Karpas-422 (cell line): ENCODE data around the gene RNASEH2A. TPM values are rescaled to one million over a fixed set of nuclear protein-coding genes. Genes with fewer than 3 reads are reported as not detected.
"Not testable (repeated sequence)": the region's sequence is repeated elsewhere in the genome, so short reads cannot be mapped to it uniquely, and the experiment has no call there.

ENCODE experiments used
- DNase-seq: peaks from one replicate; pipeline ENCODE4 v3.0.0-alpha.2; 2015
- H2AFZ ChIP-seq: fragments of 200-600 bp; sonication (generic); 2 replicates; pipeline ENCODE4 v1.6.1; 2014; ENCODE audit warnings: antibody characterized with exemption, low read length, mixed read lengths
- H3K27ac ChIP-seq: fragments of 200-600 bp; sonication (generic); 2 replicates; pipeline ENCODE4 v1.5.1; 2014; ENCODE audit warnings: mild to moderate bottlenecking, low read length, moderate library complexity
- H3K27me3 ChIP-seq: fragments of 200-600 bp; sonication (generic); 2 replicates; pipeline ENCODE4 v1.6.1; 2014; ENCODE audit warnings: low read length, mixed read lengths
- H3K36me3 ChIP-seq: fragments of 200-600 bp; sonication (generic); 2 replicates; pipeline ENCODE4 v1.6.1; 2014; ENCODE audit warnings: low read length, mixed read lengths; ENCODE audit not compliant: insufficient read depth
- H3K4me1 ChIP-seq: fragments of 200-600 bp; sonication (generic); 2 replicates; pipeline ENCODE4 v1.6.1; 2014; ENCODE audit warnings: mild to moderate bottlenecking, low read length, mixed read lengths
- H3K4me2 ChIP-seq: fragments of 200-600 bp; sonication (generic); 2 replicates; pipeline ENCODE4 v1.6.1; 2014; ENCODE audit warnings: low read length, low read depth, mild to moderate bottlenecking; ENCODE audit not compliant: poor library complexity, severe bottlenecking
- H3K4me3 ChIP-seq: fragments of 200-600 bp; sonication (generic); 2 replicates; pipeline ENCODE4 v1.5.1; 2014; ENCODE audit warnings: mild to moderate bottlenecking, antibody characterized with exemption, low read length, mixed read lengths
- H3K79me2 ChIP-seq: fragments of 200-600 bp; sonication (generic); 2 replicates; pipeline ENCODE4 v1.6.1; 2014; ENCODE audit warnings: mild to moderate bottlenecking, low read length, mixed read lengths
- H3K9ac ChIP-seq: fragments of 200-600 bp; sonication (generic); 2 replicates; pipeline ENCODE4 v1.6.0; 2014; ENCODE audit warnings: low read length
- H3K9me2 ChIP-seq: fragments of 200-600 bp; sonication (generic), shearing (Covaris generic); replicated peaks from 2 replicates; pipeline ENCODE4 v1.6.0; 2014; ENCODE audit warnings: mild to moderate bottlenecking, low read length, moderate library complexity; ENCODE audit not compliant: insufficient read depth
- H3K9me3 ChIP-seq: fragments of 300-700, 200-600 bp; sonication (generic); 2 replicates; pipeline ENCODE4 v1.6.1; 2014; ENCODE audit warnings: low read length, mixed read lengths
- H4K20me1 ChIP-seq: fragments of 200-600 bp; sonication (generic); 2 replicates; pipeline ENCODE4 v1.6.1; 2014; ENCODE audit warnings: mild to moderate bottlenecking, antibody characterized with exemption, low read length, low read depth; ENCODE audit not compliant: insufficient read depth
- total RNA-seq: library from RNA; depleted of rRNA; stranded (reverse); fragments of >200 nt; shearing (Covaris generic); gene quantifications from 2 replicates; pipeline ENCODE4 v1.2.3, GENCODE V29; 2014; ENCODE audit warnings: low replicate concordance

The RNASEH2A gene
- total RNA-seq, 1 experiment from 2014 or later: 37.8 TPM

GRCh38 chr19:12793290-12794195, 12.8 kb upstream of the RNASEH2A start:
- peak overlapping the region; percentile 80 for H3K4me3 ChIP-seq
- peak overlapping the region; percentile 84 for H3K27ac ChIP-seq
- peak; percentile 96 for DNase-seq
- peak overlapping the region; percentile 95 for H3K4me2 ChIP-seq
- peaks cover 18% of the 10 kb centered on the region for H3K79me2 ChIP-seq
- H2AFZ ChIP-seq: no peak overlapping the region
- no peaks in the 10 kb centered on the region for H3K9me3 ChIP-seq
- no peaks in the 10 kb centered on the region for H3K36me3 ChIP-seq
- peaks cover 46% of the 10 kb centered on the region for H3K4me1 ChIP-seq
- H3K27me3 ChIP-seq: no peaks in the 10 kb centered on the region
- H3K9ac ChIP-seq: peak overlapping the region; percentile 96
- H3K9me2 ChIP-seq: no peaks in the 10 kb centered on the region
- H4K20me1 ChIP-seq: peaks cover 5% of the 10 kb centered on the region; the same call in 1 of the 2 replicates

- no peak overlapping the region for H2AFZ ChIP-seq
- H3K79me2 ChIP-seq: peaks cover 18% of the 10 kb centered on the region
- H3K9me2 ChIP-seq: no peaks in the 10 kb centered on the region
- DNase-seq: peak; percentile 43
- H3K27me3 ChIP-seq: no peaks in the 10 kb centered on the region
- peak overlapping the region; percentile 95 for H3K4me2 ChIP-seq
- peak overlapping the region; percentile 80 for H3K4me3 ChIP-seq
- H3K9ac ChIP-seq: peak overlapping the region; percentile 96
- peaks cover 38% of the 10 kb centered on the region for H3K4me1 ChIP-seq
- H4K20me1 ChIP-seq: peaks cover 5% of the 10 kb centered on the region; the same call in 1 of the 2 replicates
- no peaks in the 10 kb centered on the region for H3K9me3 ChIP-seq
- no peaks in the 10 kb centered on the region; the same call in 1 of the 2 replicates for H3K36me3 ChIP-seq
- H3K27ac ChIP-seq: peak overlapping the region; percentile 66
Observed at GRCh38 chr19:12794196-12794941, 12.0 kb upstream of the RNASEH2A start.

- Histone ChIP-seq H2AFZ (no peak overlapping the region), H3K27ac (no peak overlapping the region), H3K4me3 (no peak overlapping the region)
Observed at GRCh38 chr19:12794971-12795381, 11.4 kb upstream of the RNASEH2A start.

GRCh38 chr19:12796146-12797071, 10.0 kb upstream of the RNASEH2A start:
- no peak overlapping the region for H2AFZ ChIP-seq
- no peak overlapping the region for H3K4me3 ChIP-seq
- H4K20me1 ChIP-seq: peaks cover 5% of the 10 kb centered on the region; the same call in 1 of the 2 replicates
- H3K9me2 ChIP-seq: no peaks in the 10 kb centered on the region
- peak overlapping the region; percentile 2 for H3K4me2 ChIP-seq
- no peaks in the 10 kb centered on the region for H3K9me3 ChIP-seq
- H3K79me2 ChIP-seq: peaks cover 36% of the 10 kb centered on the region
- peak; percentile 92 for DNase-seq
- peak overlapping the region; percentile 14; the same call in 1 of the 2 replicates for H3K9ac ChIP-seq
- H3K27me3 ChIP-seq: no peaks in the 10 kb centered on the region
- peaks cover 34% of the 10 kb centered on the region for H3K4me1 ChIP-seq
- H3K27ac ChIP-seq: 0 out of 2 replicates have a peak overlapping the region, but pooled peaks have one; percentile 12
- H3K36me3 ChIP-seq: peaks cover 6% of the 10 kb centered on the region

More at GRCh38 chr19:12794971-12795381, 11.4 kb upstream of the RNASEH2A start:
- peaks cover 5% of the 10 kb centered on the region; the same call in 1 of the 2 replicates for H4K20me1 ChIP-seq
- H3K79me2 ChIP-seq: peaks cover 22% of the 10 kb centered on the region
- no peaks in the 10 kb centered on the region for H3K9me2 ChIP-seq
- no peaks in the 10 kb centered on the region for H3K27me3 ChIP-seq
- no peaks in the 10 kb centered on the region for H3K9me3 ChIP-seq
- H3K9ac ChIP-seq: 0 out of 2 replicates have a peak overlapping the region, but pooled peaks have one; percentile 96
- H3K4me2 ChIP-seq: no peak overlapping the region
- peaks cover 6% of the 10 kb centered on the region for H3K36me3 ChIP-seq
- H3K4me1 ChIP-seq: peaks cover 38% of the 10 kb centered on the region
- DNase-seq: no peak

GRCh38 chr19:12797141-12797587, 9.2 kb upstream of the RNASEH2A start:
- Histone ChIP-seq H3K9me3 (no peaks in the 10 kb centered on the region), H4K20me1 (peaks cover 5% of the 10 kb centered on the region; the same call in 1 of the 2 replicates), H3K4me2 (no peak overlapping the region), H3K36me3 (peaks cover 6% of the 10 kb centered on the region), H3K27ac (no peak overlapping the region), H3K27me3 (no peaks in the 10 kb centered on the region), H3K9ac (no peak overlapping the region), H2AFZ (no peak overlapping the region), H3K9me2 (no peaks in the 10 kb centered on the region), H3K4me1 (peaks cover 38% of the 10 kb centered on the region), H3K79me2 (peaks cover 31% of the 10 kb centered on the region), H3K4me3 (no peak overlapping the region)
- peak; percentile 58 for DNase-seq

GRCh38 chr19:12797607-12798006, 8.8 kb upstream of the RNASEH2A start:
- not testable (repeated sequence) for H3K36me3 ChIP-seq, H3K9me3 ChIP-seq, H3K4me3 ChIP-seq, H3K27me3 ChIP-seq, H2AFZ ChIP-seq, H3K9me2 ChIP-seq, H4K20me1 ChIP-seq, H3K27ac ChIP-seq, H3K4me2 ChIP-seq, H3K9ac ChIP-seq, DNase-seq
- H3K4me1 ChIP-seq: peaks cover 43% of the 10 kb centered on the region
- H3K79me2 ChIP-seq: peaks cover 28% of the 10 kb centered on the region

- peaks cover 20% of the 10 kb centered on the region for H3K79me2 ChIP-seq
- H3K9me2 ChIP-seq: no peaks in the 10 kb centered on the region
- no peaks in the 10 kb centered on the region for H4K20me1 ChIP-seq
- no peaks in the 10 kb centered on the region for H3K9me3 ChIP-seq
- H3K27me3 ChIP-seq: no peaks in the 10 kb centered on the region
- H2AFZ ChIP-seq: no peak overlapping the region
- H3K4me1 ChIP-seq: peaks cover 30% of the 10 kb centered on the region
- no peak overlapping the region for H3K27ac ChIP-seq
- peak overlapping the region; percentile 83 for H3K4me2 ChIP-seq
- no peak for DNase-seq
- H3K36me3 ChIP-seq: peaks cover 6% of the 10 kb centered on the region
- H3K9ac ChIP-seq: peak overlapping the region; percentile 88
- H3K4me3 ChIP-seq: peak overlapping the region; percentile 83; the same call in 1 of the 2 replicates
Observed at GRCh38 chr19:12799742-12800465, 6.5 kb upstream of the RNASEH2A start.
